Measurements from ENCODE around the gene ARHGAP42.

- TF ChIP-seq CTCF (IDR thresholded peaks at IDR 0.05) (no peak), POLR2A (IDR thresholded peaks at IDR 0.05) (no peak)
Measured at GRCh38 chr11:100799445-100799844, 112.4 kb downstream of the ARHGAP42 start.

All from ovary (tissue), 3 donors.